NCI-H2107 (cell line): Measurements from ENCODE around the gene BSND.
A peak's percentile ranks its signal among the peaks of the same experiment; 100 is the strongest.

ENCODE experiments used
- DNase-seq: peaks from one replicate; lab custom pipeline; 2025; lab: John Stamatoyannopoulos, UW

BSND gene

DNA sequence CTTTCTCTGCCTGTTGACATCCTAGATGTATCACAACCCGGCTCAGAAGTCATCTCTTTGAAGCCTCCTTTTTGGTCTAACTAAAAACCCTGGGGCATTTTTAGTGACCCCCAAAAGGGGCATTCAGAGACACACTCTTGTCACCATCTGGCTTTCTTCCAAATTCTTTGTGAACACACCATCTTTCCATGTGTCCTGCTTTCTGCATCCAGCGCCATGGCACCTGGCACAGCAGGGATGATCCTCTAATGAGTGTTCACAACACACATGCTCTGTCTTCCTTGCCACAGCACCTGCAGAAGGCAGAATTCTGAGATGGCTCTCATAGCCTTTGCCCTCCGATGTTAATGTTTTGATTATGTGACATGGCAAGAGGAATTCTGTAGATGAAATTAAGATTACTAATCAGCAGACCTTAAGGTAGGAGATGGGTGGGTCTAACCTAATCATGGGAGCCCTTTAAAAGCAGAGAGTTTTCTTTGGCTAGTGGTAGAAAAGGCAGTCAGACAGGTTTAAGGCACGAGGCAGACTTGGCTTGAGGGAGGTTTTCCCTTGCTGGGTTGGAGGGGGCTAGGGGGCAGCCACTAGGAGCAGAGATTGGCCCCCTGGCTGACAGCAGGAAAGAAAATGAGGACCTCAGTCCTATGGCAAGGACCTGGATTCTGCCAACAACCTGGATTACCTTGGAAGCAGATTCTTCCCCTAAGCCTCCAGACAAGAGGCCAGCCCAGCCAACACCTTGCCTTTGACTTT lies 23.2 kb upstream of the BSND start:
- DNase-seq, result no peak

DNA sequence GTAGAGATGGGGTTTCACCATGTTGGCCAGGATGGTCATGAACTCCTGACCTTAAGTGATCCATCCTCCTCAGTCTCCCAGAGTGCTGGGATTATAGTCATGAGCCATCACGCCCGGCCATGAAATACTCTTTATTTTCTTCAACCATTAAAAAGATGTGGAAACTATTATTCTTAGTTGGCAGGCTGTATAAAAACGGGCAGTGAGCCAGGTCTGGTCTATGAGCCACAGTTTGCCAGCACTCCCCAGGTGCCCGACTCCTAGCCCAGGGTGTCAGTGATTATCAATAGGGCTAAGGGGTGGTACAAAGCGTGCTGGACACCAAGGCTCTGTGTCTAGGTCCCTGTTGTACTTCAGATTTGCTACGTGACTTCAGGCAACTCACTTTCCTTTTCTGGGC lies 22.0 kb upstream of the BSND start:
- no peak for DNase-seq

DNA sequence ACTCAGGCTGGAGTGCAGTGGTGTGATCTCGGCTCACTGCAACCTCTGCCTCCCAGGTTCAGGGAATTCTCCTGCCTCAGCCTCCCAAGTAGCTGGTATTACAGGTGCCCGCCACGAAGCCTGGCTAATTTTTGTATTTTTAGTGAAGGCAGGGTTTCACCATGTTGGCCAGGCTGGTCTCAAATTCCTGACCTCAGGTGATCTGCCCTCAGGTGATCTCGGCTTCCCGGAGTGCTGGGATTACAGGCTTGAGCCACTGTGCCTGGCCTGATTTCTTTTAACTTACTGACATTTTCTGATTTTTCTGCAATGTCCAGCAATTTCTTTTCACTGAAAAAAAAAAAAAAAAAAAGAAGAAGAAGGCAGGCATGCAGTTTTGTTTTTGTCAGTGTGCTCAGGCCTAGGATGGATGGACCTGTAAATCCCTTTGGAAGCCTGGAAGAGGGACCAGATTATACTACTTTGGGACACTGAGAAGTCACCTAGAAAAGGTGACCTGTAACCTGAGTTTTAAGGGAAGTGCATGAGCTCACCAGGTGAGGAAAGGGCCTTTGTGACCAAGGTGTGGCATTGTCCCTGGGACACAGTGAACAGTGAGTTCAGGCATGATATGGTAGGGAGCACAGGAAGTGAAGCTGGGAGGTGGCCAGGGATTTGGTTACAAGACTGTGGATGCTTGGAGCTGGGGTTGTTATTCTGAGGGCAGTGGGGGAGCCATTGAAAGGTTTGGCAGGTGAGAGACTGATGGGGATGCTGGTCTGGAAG lies 21.0 kb upstream of the BSND start:
- no peak for DNase-seq

DNA sequence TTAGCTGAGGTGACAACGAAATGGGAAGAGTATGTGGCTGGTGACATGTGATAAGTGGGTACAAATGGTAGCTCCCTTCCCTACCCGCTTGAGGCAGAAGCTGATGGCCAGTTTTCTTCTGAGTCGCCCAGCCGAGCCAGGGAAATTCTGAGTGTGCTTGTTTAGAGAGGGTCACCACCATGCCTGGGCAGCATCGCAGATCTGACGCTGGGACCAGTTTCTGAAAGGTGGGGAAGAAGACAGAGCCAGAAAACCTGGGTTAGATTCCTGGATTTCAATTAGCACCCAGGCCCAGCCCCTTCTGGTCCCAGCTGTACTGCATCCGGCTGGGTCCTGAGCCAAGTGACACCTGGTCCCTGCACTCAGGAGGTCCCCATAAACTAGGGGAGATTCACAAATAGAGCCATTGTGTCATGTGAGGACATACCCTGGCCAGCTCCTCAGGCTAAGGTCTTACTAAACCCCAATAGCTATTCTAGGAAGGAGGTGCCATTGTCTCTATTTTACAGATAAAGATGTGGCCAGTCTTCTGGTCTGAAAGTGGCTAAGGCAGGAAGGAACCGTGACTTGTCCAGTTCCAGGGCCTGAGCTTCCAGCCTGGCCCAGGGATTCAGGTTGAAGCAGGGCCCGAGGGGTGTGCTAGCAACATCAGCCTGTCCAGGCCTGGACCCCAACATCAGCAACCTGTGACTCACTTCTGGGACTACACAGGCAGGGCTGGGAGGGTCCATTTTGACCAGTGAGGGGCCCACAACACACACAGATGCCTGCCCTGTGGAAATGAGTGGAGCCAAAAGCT lies 20.0 kb upstream of the BSND start:
- no peak for DNase-seq

DNA sequence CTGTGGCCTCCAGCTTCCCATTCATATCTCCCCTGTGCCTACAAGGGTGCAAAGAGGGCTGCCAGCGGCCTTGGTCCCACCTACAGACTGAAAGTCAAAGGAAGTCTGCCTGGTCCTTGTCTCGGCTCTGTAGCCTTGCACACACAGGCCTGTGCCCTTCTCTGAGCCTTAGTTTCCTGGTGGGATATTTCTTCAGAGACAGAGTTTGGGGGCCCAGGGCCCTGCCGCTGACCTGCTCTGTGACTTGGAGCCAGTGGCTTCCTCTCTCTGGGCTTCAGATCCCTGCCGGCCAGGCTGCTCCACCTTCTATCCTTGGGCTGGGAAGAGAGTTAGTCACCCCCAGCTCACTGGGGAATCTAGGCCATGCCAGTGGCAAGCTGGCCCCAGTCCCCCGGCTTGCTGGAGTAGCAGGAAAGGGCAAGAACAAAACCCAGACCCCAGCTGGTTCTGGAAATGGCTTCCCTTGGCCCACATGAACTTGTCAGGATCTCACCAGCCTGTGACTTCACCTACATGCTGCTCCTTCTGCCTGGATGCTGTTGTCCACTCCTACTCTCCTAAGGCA lies 19.3 kb upstream of the BSND start:
- no peak for DNase-seq

DNA sequence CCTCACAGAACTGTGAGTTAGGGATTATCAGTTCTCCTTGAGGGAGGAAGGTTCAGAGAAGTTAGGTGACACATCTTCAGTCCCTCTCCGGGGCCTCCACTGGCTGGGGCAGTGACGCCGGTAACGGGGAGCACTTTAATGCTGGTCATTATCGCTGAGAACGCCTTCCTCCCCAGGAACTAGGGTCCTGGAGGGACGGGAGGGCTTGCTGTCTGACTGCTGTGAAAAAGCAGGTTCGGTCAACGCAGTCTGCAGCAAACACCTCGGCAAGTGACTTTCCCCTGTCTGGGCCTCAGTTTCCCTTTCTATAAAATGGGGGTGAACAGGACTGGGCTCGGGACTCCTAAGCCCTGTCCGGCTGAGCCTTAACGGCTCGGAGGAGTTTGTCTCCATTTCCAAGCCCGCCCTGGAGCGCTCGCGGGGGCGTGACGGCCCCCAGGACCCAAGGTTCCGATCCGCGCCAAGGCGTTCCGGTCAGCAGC lies 18.6 kb upstream of the BSND start:
- DNase-seq, result no peak

DNA sequence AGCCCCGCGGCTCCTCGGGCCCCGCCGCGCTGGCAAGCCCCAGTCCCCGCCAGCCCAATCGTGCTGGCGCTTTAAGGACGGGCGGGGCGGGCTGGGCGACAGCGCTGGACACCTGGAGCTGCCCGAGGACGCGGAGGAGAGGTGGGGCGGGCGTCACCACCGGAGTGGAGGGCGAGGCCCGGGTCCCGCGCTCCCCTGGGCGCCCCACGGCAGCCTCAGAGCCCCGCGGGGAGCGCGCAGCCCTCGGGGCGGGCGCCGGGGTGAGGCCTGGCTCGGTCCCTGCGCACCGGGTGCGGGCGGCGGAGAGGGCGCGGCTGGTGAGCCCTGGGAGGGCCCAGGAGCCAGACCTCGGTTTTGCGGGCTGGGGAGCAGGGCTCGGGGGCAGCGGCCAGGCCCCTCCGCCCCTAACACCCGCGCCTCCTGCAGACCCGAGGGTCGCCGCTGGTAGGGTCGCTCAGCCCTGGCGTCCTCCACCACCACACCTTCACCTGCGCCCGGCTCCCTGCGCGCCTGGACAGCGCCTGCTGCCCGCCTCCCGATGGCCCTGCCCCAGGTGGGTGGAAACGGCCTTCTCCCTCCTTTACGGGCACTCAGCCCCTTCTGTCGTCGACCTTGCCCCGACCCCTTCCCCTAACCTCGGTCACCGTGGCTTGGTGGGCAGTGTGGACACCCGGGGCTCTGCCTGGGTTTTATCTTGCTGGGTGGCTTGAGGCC lies 18.0 kb upstream of the BSND start, which contains the start of gene TMEM61:
TMEM61 (plus strand) TSS at position 101 of the 714 bp plus-strand sequence; CDS start at position 539, 438 bp downstream.
- no peak for DNase-seq

DNA sequence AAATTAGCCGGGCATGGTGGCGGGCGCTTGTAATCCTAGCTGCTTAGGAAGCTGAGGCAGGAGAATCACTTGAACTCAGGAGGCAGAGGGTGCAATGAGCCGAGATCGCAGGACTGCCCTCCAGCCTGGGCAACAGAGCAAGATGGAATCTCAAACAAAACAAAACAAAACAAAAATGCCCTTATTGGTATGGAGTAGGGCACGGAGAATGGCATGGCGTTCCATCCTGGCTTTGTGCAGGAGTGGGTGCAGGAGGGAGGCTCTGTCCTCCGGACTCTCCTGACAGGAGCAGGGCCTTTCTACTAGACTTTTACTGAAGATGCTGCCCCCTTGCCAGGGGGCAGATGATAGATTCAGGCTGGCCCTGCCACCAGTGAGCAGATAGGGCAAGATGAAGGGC lies 17.3 kb upstream of the BSND start:
- no peak for DNase-seq

DNA sequence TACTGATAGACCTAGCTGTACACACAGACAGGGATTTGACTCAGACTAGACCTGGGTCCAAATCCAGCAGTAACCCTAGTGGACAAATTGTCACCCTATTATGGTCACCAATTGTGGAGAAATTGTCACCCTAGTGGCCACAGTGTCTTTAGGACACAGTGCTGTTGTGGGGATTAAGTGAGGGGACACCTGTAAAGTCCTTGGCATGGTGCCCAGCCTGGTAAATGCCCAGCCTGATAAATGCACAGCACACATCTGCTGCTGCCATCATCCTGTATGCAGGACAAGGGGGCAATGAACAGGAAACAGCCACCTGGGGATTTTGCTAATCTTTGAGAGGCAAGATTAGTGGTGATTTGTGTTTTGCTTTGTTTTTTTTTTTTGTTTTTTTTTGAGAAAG lies 16.0 kb upstream of the BSND start:
- peak; percentile 36 for DNase-seq

DNA sequence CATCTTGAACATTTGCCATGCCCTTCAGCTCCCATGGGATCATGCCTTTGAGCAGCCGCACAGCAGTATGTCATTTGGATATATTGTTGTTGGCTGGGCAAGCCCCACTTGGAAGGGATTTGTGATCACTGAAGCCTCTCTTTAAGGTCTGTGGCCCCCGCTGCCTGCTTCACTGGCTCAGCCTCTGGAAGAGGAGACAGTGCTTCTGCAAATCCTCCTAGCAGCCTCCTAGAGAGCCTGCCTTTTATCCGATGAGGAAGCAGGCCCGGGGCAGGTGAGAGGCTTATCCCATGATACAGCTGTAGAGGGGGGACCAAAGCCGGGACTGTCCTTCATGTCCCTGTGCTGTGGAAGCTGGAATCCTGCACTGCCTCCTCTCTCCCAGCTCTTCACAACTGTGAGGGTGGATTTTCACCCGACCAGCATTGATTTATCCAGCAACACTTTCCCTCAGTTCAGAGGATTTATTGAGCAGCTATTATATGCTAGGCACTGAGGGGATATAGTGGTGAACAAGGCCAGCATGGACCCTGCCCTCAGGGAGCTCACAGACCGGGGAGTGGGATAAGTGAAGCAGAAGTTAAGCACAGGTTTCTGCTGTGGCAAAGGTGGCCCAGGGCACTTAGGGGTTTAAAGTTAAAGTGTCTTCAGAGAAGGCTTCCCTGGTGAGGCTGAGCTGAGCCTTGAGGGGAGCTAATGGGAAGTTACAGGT lies 14.4 kb upstream of the BSND start:
- peak; percentile 64 for DNase-seq

DNA sequence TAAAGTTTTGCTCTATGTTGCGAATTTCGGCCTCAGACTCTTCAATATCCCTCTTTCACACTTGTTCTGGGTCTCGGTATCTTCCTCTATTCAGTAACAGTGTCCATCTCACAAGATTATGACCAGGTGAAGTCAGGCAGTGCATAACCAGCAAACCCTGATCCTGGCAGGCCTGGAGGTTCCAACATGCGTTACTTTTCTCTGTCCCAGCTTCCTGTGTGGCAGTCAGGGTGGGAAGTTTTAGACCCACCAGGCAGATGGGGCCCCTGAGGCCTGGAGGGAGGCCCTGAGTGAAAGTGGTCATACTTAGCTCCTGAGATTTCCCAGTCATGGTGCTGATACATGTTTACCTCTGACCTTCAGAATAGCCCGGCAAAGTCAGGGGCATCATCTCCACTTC lies 13.2 kb upstream of the BSND start:
- DNase-seq, result no peak

DNA sequence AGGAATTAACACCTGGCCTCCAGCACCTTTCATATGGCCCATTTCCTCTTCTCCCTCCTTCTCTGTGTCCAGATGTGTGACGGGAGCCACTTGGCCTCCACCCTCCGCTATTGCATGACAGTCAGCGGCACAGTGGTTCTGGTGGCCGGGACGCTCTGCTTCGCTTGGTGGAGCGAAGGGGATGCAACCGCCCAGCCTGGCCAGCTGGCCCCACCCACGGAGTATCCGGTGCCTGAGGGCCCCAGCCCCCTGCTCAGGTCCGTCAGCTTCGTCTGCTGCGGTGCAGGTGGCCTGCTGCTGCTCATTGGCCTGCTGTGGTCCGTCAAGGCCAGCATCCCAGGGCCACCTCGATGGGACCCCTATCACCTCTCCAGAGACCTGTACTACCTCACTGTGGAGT lies 12.7 kb upstream of the BSND start:
- DNase-seq, result no peak

DNA sequence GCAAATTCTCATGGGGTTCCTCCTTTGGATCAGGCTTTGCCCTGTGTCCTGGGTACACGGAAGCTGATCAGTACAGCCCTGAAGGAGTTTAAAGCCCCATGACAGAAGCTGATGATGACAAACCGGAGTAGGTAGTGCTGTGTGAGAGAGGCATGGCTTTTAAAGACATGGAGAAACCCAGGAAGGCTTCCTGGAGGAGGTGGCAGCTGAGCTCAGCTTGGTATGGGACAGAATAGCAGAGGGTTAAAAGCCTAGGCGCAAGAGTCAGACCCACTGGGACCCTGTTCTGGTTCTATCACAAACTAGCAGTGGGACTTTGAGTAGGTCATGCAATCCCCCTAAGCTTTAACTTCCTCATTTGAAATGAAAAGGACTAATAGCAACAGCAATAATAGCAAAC lies 12.2 kb upstream of the BSND start:
- DNase-seq, result no peak

DNA sequence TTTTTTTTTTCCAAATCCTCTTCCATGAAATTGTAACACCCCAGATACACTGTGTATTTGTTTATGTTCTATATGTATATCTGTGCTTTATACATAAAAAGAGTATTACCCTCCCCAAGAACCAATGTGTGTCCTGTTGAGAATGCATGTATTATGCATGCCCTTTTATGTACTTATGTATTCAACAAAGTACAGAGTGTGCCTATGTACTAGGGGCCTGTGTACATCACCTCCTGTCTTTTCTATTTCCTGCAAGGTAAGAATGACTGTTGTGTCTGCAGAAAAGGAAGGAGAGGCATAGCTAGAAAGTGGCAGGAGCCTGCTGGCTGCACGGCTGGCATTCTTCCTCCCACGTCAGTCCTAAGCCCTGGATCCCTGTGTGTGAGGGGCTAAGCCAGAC lies 11.3 kb upstream of the BSND start:
- DNase-seq, result no peak

DNA sequence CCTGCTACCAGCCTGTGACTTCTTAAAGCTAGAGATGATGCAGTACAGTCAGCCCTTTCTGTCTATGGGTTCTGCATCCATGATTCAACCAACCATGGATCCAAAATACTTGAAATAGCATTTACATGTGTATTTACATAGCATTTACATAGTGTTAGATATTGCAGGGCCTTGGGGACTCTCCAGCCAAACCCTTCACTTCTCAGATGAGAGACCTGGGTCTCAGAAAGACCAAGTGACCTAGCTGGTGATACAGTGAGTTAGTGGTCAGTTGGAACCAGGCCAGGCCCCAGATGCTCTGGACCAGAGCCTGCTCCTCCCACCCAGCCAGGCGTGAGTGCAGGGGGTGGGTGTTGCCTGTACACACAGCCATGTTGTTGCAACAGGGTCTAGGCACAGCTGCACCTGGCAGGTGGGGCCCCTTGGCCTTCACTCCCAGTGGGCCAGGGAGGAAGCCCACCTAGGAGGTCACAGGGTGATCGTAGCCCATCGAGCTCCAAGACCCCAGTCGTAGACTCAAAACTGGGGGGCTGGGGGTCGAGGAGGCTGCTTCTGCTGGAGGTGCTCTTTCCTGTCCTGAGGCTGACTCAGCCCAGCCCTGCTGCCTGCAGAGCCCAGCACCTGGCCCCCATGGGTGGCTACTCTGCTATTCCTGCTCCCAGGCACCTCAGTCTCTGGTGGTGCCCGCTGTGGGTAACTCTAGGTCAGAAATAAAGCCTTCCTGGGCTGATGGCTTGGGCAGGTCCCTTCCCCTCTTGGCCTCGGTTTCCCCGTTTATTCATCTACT lies 10.6 kb upstream of the BSND start:
- no peak for DNase-seq

DNA sequence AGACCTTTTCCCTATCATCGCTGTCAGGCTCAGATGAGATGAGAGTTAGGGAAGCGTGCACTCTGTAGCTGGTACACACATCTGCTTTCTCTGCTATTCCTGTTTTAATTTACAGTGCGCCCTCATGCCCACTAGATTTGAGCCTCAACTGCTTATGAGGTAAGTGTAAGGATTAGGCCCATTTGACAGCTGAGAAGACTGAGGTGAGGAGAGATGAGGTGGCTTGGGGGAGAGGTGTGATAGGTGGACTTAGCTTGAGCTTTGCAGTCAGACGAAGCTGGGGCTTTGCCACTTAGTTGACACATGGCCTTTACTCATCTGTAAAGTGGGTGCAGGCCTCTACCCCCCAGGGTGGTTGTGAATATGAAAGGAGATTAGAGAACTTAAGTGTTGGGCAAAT lies 9.8 kb upstream of the BSND start:
- no peak for DNase-seq

DNA sequence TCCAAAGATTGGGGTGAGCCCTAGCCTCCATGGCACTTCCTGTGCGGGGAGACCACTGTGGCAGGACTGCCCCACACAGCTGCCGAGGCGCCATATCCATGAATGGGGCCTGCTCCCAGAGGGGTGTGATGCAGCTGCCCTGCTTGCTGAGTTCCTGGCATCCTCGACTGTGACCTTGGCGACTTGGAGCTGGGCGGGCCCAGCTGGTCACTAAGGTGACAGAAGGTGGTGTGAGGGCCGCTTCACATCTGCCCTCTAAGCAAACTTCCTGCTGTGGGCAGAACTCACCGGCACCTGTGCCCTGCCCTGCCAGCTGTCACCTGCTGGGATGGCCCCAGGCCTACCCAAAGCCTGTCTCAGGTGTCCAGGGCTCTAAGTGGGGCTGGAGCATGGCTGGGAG lies 9.3 kb upstream of the BSND start:
- no peak for DNase-seq

DNA sequence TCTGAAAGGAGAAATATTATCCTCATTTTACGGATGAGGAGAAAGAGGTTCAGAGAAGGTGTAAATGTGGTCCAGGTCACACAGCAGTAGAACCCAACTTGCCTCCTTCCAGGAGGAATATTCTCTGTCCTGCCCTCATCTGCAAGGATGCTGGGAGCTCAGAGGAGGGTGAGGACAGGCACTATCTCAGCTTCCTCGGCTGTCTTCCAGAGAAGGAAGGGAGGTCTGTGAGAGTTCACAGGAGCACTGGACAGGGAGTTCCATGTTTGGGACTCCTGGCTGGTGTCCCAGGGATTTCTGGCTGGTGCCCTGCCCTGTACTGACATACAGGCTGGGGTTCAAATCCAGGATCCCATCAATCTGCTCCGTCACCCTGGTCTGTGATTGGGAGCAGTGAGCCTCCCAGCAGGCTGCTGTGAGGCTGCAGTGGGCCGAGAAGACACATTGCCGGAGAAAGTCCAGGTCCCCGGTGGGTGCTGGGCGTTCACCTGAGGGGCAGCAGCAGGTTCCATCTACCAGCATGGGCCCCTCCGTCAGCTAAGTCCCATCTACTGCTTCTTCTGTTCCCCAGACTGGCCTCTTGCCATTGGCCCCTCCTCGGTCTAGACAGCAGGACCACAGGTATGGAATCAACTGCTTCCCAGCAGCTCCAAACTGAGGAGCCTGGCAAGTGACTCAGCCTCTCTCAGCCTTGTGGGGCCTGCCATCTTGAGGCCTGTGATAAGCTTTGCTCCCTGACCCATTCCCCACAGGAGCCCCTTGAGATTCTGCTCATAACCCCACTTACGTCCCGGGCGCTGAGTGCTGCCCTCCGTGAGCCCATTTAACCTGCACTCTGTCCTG lies 8.5 kb upstream of the BSND start:
- DNase-seq, result no peak

DNA sequence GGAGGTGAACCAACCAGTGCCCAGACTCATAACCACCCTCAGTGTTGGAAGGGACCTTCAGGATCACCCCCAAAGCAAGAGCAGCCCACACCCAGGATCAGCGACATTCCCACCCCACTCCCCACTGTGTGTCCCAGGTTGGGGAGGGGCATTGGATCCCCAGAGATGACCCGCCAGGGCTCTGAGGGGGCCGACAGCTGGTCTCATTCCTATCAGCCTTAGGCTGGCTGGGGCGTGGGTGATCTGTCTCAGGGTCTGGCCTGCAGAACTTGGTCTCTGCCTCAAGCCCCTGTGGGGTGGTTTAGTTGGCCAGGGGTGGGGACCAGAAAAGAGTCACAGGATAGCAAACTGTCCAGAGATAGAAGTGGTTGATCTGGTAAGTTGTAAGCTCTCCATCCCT lies 7.8 kb upstream of the BSND start:
- no peak for DNase-seq
